HEK293T (cell line): ENCODE results near the gene PLB1.

Source experiments
- CTCF ChIA-PET: fragments of 350-600 bp; formaldehyde crosslinking; extraction: SDS; loops from one replicate; lab custom pipeline; 2021; ENCODE audit warnings: antibody characterized with exemption, inconsistent platforms; lab: Yijun Ruan, JAX
- POLR2A ChIA-PET: fragments of 350-600 bp; formaldehyde crosslinking; extraction: SDS; loops from one replicate; lab custom pipeline; 2020; ENCODE audit warnings: antibody characterized with exemption, inconsistent platforms; lab: Yijun Ruan, JAX
- DNase-seq: peaks from one replicate; pipeline ENCODE4 v3.0.0; 2012; ENCODE audit warnings: mixed read lengths; ENCODE audit errors: extremely low spot score
- ARNT ChIP-seq: fragments of 450-650 bp; IDR thresholded peaks from 2 replicates; pipeline ENCODE4 v1.6.1; 2017; ENCODE audit warnings: mild to moderate bottlenecking
- BHLHE40 ChIP-seq: fragments of 450-650 bp; IDR thresholded peaks from 2 replicates; pipeline ENCODE4 v1.6.1; 2016; ENCODE audit warnings: mild to moderate bottlenecking, moderate library complexity, borderline replicate concordance
- CTBP1 ChIP-seq: fragments of 450-650 bp; IDR thresholded peaks from 2 replicates; pipeline ENCODE4 v1.6.1; 2016; ENCODE audit warnings: borderline replicate concordance
- ELF4 ChIP-seq: fragments of 450-650 bp; IDR thresholded peaks from 2 replicates; pipeline ENCODE4 v1.6.1; 2017; ENCODE audit warnings: antibody characterized with exemption
- FOXA1 ChIP-seq: fragments of 450-650 bp; IDR thresholded peaks from 2 replicates; pipeline ENCODE4 v1.6.1; 2016; ENCODE audit warnings: mild to moderate bottlenecking
- FOXK2 ChIP-seq: fragments of 450-650 bp; IDR thresholded peaks from 2 replicates; pipeline ENCODE4 v1.6.1; 2016; ENCODE audit warnings: mild to moderate bottlenecking
- FOXM1 ChIP-seq: fragments of 450-650 bp; IDR thresholded peaks from 2 replicates; pipeline ENCODE4 v1.6.1; 2017; ENCODE audit warnings: mild to moderate bottlenecking, borderline replicate concordance
- HDGF ChIP-seq: fragments of 450-650 bp; IDR thresholded peaks from 2 replicates; pipeline ENCODE4 v1.6.1; 2017; ENCODE audit warnings: antibody characterized with exemption, borderline replicate concordance
- L3MBTL2 ChIP-seq: fragments of 450-650 bp; conservative IDR thresholded peaks from 2 replicates; pipeline ENCODE4 v1.6.1; 2016; ENCODE audit warnings: mild to moderate bottlenecking
- LEF1 ChIP-seq: fragments of 450-650 bp; IDR thresholded peaks from 2 replicates; pipeline ENCODE4 v1.6.1; 2017; ENCODE audit warnings: mild to moderate bottlenecking, borderline replicate concordance
- NFRKB ChIP-seq: fragments of 450-650 bp; IDR thresholded peaks from 2 replicates; pipeline ENCODE4 v1.6.1; 2016; ENCODE audit warnings: mild to moderate bottlenecking, moderate library complexity
- PKNOX1 ChIP-seq: fragments of 450-650 bp; IDR thresholded peaks from 2 replicates; pipeline ENCODE4 v1.6.1; 2016
- SP1 ChIP-seq: fragments of 450-650 bp; IDR thresholded peaks from 2 replicates; pipeline ENCODE4 v1.6.1; 2017
- SUZ12 ChIP-seq: fragments of 450-650 bp; IDR thresholded peaks from 2 replicates; pipeline ENCODE4 v1.6.1; 2016; ENCODE audit warnings: mild to moderate bottlenecking
- TARDBP ChIP-seq: fragments of 450-650 bp; IDR thresholded peaks from 2 replicates; pipeline ENCODE4 v1.6.1; 2016
- ZNF384 ChIP-seq: fragments of 450-650 bp; IDR thresholded peaks from 2 replicates; pipeline ENCODE4 v1.6.1; 2016

PLB1 gene

GRCh38 chr2:28678944-28679343, 183.1 kb downstream of the PLB1 start:
- no peak for DNase-seq
- ChIA-PET POLR2A (no interaction called here), CTCF (no interaction called here)
- TF ChIP-seq LEF1: no peak
- TF ChIP-seq HDGF: no peak
- no peak for TF ChIP-seq CTBP1
- TF ChIP-seq FOXK2: no peak
- no peak for TF ChIP-seq ZNF384
- no peak for TF ChIP-seq BHLHE40
- no peak for TF ChIP-seq TARDBP
- TF ChIP-seq PKNOX1: no peak
- TF ChIP-seq FOXM1: no peak
- no peak for TF ChIP-seq SP1
- no peak for TF ChIP-seq FOXA1
- no peak for TF ChIP-seq ELF4
- TF ChIP-seq L3MBTL2: no peak
- no peak for TF ChIP-seq ARNT
- no peak for TF ChIP-seq SUZ12
- TF ChIP-seq NFRKB: no peak

- ChIA-PET CTCF (no interaction called here), POLR2A (interaction anchor here (0.9 kb wide), 1 partner anchor 10 kb away, joined by 3 read pairs; no protein-coding TSS in a partner anchor)
- no peak for DNase-seq
- TF ChIP-seq L3MBTL2: no peak
- TF ChIP-seq SUZ12: no peak
- TF ChIP-seq NFRKB: no peak
- TF ChIP-seq PKNOX1: no peak
- no peak for TF ChIP-seq ARNT
- no peak for TF ChIP-seq HDGF
- no peak for TF ChIP-seq FOXK2
- TF ChIP-seq FOXA1: no peak
- no peak for TF ChIP-seq ZNF384
- no peak for TF ChIP-seq BHLHE40
- no peak for TF ChIP-seq LEF1
- no peak for TF ChIP-seq TARDBP
- no peak for TF ChIP-seq FOXM1
- TF ChIP-seq CTBP1: no peak
- TF ChIP-seq SP1: no peak
- no peak for TF ChIP-seq ELF4
These were observed 184.8 kb downstream of the PLB1 start for GRCh38 chr2:28680657-28681056.

- ChIA-PET CTCF (no interaction called here), POLR2A (interaction anchor here (0.9 kb wide), 1 partner anchor 10 kb away, joined by 3 read pairs; no protein-coding TSS in a partner anchor)
- no peak for DNase-seq
- TF ChIP-seq L3MBTL2 (no peak), ARNT (no peak), SP1 (no peak), FOXM1 (no peak), TARDBP (no peak), ZNF384 (no peak), ELF4 (no peak), LEF1 (no peak), NFRKB (no peak), CTBP1 (no peak), HDGF (no peak), FOXA1 (no peak), FOXK2 (no peak), SUZ12 (no peak), BHLHE40 (no peak), PKNOX1 (no peak)
These were observed 185.3 kb downstream of the PLB1 start for GRCh38 chr2:28681158-28681571.

GRCh38 chr2:28681606-28682005, 185.7 kb downstream of the PLB1 start:
- TF ChIP-seq FOXA1 (no peak), ARNT (no peak), HDGF (no peak), FOXM1 (no peak), PKNOX1 (no peak), TARDBP (no peak), FOXK2 (no peak), CTBP1 (no peak), BHLHE40 (no peak), ELF4 (no peak)
- CTCF ChIA-PET: no interaction called here
- POLR2A ChIA-PET: interaction anchor here (2.1 kb wide), 1 partner anchor 70 kb away, joined by 8 read pairs; the partner anchor contains the start of gene PPP1CB
- no peak for DNase-seq

- DNase-seq: peak; percentile 51
- ChIA-PET POLR2A (interaction anchor here (1.1 to 2.1 kb wide), 3 partner anchors 20 to 72 kb away, joined by 3 to 8 read pairs (median 4); partner anchors contain the start of gene PPP1CB), CTCF (interaction anchor here (0.7 to 1.3 kb wide), 3 partner anchors 12 to 89 kb away, joined by 3 to 5 read pairs (median 3); no protein-coding TSS in a partner anchor)
- TF ChIP-seq L3MBTL2: peak; percentile 66
- no peak for TF ChIP-seq TARDBP
These were observed 187.3 kb downstream of the PLB1 start for GRCh38 chr2:28683100-28683706.
